ENCODE results near the gene ERICH6B. TPM values are rescaled to one million over a fixed set of nuclear protein-coding genes. Genes with fewer than 3 reads are reported as not detected.

ERICH6B gene
- total and polyA plus RNA-seq, 2 of the 8 experiments (the other 6 are each of a cell fraction or from before 2014, with no cell fraction given), result not detected

Small RNA genes within 50 kb of the gene (small RNA-seq; reads per million reads assigned to genes)
- gene RNA5SP27 (ENCODE audit: insufficient read depth) (not detected), gene TIMM9P3 (ENCODE audit: insufficient read depth) (not detected)

Other genes with a start within 250 kb of the ERICH6B start
- gene SLC25A30, start 197.4 kb downstream of the ERICH6B start, total RNA-seq (2021; fragmentation: NEBNext Ultra II Directional; extraction: Animal tissue kit (Norgen Biotek cat#: 25700)), result 7.4 and 8.7 TPM in 2 replicates
- 2.1 and 2.5 TPM in 2 replicates for gene SLC25A30, start 197.4 kb downstream of the ERICH6B start, polyA plus RNA-seq (2011; rRNA removed)
- 12.7 and 15.0 TPM in 2 replicates for gene COG3, start 150.8 kb downstream of the ERICH6B start, total RNA-seq (2021; fragmentation: NEBNext Ultra II Directional; extraction: Animal tissue kit (Norgen Biotek cat#: 25700))
- 8.6 and 13.5 TPM in 2 replicates for gene COG3, start 150.8 kb downstream of the ERICH6B start, polyA plus RNA-seq (2011; rRNA removed)
- not detected in 2 replicates for gene CBY2, start 86.6 kb upstream of the ERICH6B start, total RNA-seq (2021; fragmentation: NEBNext Ultra II Directional; extraction: Animal tissue kit (Norgen Biotek cat#: 25700))
- gene CBY2, start 86.6 kb upstream of the ERICH6B start, polyA plus RNA-seq (2011; rRNA removed), result 0.63 TPM in 1 of 2 replicates, not detected in the other
- 0.08 and 0.15 TPM in 2 replicates for gene SIAH3, start 236.0 kb upstream of the ERICH6B start, total RNA-seq (2021; fragmentation: NEBNext Ultra II Directional; extraction: Animal tissue kit (Norgen Biotek cat#: 25700))
- gene SIAH3, start 236.0 kb upstream of the ERICH6B start, polyA plus RNA-seq (2011; rRNA removed), result 0.11 and 0.17 TPM in 2 replicates